Loucy (cell line): ENCODE measurements around the gene FGFR2.

ENCODE experiments used
- H2AFZ ChIP-seq: fragments of 200-600 bp; sonication (generic); 2 replicates; pipeline ENCODE4 v1.6.0; 2016; ENCODE audit warnings: antibody characterized with exemption, mild to moderate bottlenecking, low read length, moderate library complexity
- H3F3A ChIP-seq: fragments of 200-600 bp; 2 replicates; pipeline ENCODE4 v1.6.0; 2016; ENCODE audit warnings: antibody characterized with exemption, low read depth, mild to moderate bottlenecking
- H3K27me3 ChIP-seq: fragments of 200-600 bp; sonication (generic); 2 replicates; pipeline ENCODE4 v1.6.1; 2014; ENCODE audit warnings: low read length, mild to moderate bottlenecking; ENCODE audit not compliant: insufficient read depth, poor library complexity, severe bottlenecking
- H3K36me3 ChIP-seq: fragments of 200-600 bp; sonication (generic); 2 replicates; pipeline ENCODE4 v1.6.1; 2016; ENCODE audit warnings: low read length; ENCODE audit not compliant: insufficient read depth
- H3K4me1 ChIP-seq: fragments of 200-600 bp; sonication (generic); 2 replicates; pipeline ENCODE4 v1.5.1; 2014; ENCODE audit warnings: low read length, mild to moderate bottlenecking; ENCODE audit not compliant: insufficient read depth, poor library complexity, severe bottlenecking
- H3K4me2 ChIP-seq: fragments of 200-600 bp; sonication (generic); 2 replicates; pipeline ENCODE4 v1.6.0; 2014; ENCODE audit warnings: antibody characterized with exemption, low read length, low read depth, mild to moderate bottlenecking; ENCODE audit not compliant: poor library complexity, severe bottlenecking
- H3K4me3 ChIP-seq: fragments of 200-600 bp; sonication (generic); 2 replicates; pipeline ENCODE4 v1.5.1; 2014; ENCODE audit warnings: low read length, mild to moderate bottlenecking, mixed read lengths; ENCODE audit not compliant: poor library complexity, severe bottlenecking
- H3K79me2 ChIP-seq: fragments of 200-600 bp; sonication (generic); 2 replicates; pipeline ENCODE4 v1.6.1; 2014; ENCODE audit warnings: low read length; ENCODE audit not compliant: insufficient read depth
- H3K9ac ChIP-seq: fragments of 200-600 bp; sonication (generic); 2 replicates; pipeline ENCODE4 v1.6.0; 2014; ENCODE audit warnings: mild to moderate bottlenecking, low read depth, low read length, moderate library complexity; ENCODE audit not compliant: poor library complexity, severe bottlenecking
- H3K9me2 ChIP-seq: fragments of 200-600 bp; sonication (generic); replicated peaks from 2 replicates; pipeline ENCODE4 v1.6.1; 2016; ENCODE audit warnings: low read depth, low read length, mixed read lengths
- H3K9me3 ChIP-seq: fragments of 200-600 bp; sonication (generic); 2 replicates; pipeline ENCODE4 v1.6.1; 2014; ENCODE audit warnings: mild to moderate bottlenecking, antibody characterized with exemption, low read length, low read depth; ENCODE audit not compliant: insufficient read depth
- H4K20me1 ChIP-seq: fragments of 200-600 bp; sonication (generic); 2 replicates; pipeline ENCODE4 v1.6.0; 2014; ENCODE audit warnings: antibody characterized with exemption, low read length, mild to moderate bottlenecking; ENCODE audit not compliant: insufficient read depth, poor library complexity, severe bottlenecking
- CTCF ChIP-seq: fragments of 200-600 bp; sonication (generic); conservative IDR thresholded peaks from 2 replicates; pipeline ENCODE4 v1.5.1; 2014; ENCODE audit warnings: mild to moderate bottlenecking, antibody characterized with exemption, low read length
- EZH2phosphoT487 ChIP-seq: fragments of 200-600 bp; IDR thresholded peaks from 2 replicates; pipeline ENCODE4 v1.6.1; 2018; ENCODE audit warnings: antibody characterized with exemption, mild to moderate bottlenecking, moderate library complexity, borderline replicate concordance

FGFR2 gene

GRCh38 chr10:121572859-121573537 lies 25.2 kb downstream of the FGFR2 start:
- no peaks in the 10 kb centered on the region for H3K27me3 ChIP-seq
- TF ChIP-seq CTCF = no peak
- no peak overlapping the region for H3K4me2 ChIP-seq
- H3F3A ChIP-seq = no peaks in the 10 kb centered on the region
- H3K36me3 ChIP-seq = no peaks in the 10 kb centered on the region
- H2AFZ ChIP-seq = no peak overlapping the region
- H3K4me1 ChIP-seq = no peaks in the 10 kb centered on the region
- no peak overlapping the region for H3K9ac ChIP-seq
- H3K79me2 ChIP-seq = no peaks in the 10 kb centered on the region
- H4K20me1 ChIP-seq = no peaks in the 10 kb centered on the region
- H3K9me3 ChIP-seq = peaks cover 9% of the 10 kb centered on the region; the same call in 1 of the 2 replicates
- no peak overlapping the region for H3K4me3 ChIP-seq
- no peaks in the 10 kb centered on the region for H3K9me2 ChIP-seq

GRCh38 chr10:121570315-121570714 lies 27.9 kb downstream of the FGFR2 start:
- Histone ChIP-seq H3K36me3 (no peaks in the 10 kb centered on the region), H2AFZ (no peak overlapping the region), H3K27me3 (no peaks in the 10 kb centered on the region), H3K9me3 (peaks cover 9% of the 10 kb centered on the region; the same call in 1 of the 2 replicates), H3F3A (no peaks in the 10 kb centered on the region), H3K4me3 (no peak overlapping the region), H3K4me2 (no peak overlapping the region), H4K20me1 (no peaks in the 10 kb centered on the region), H3K79me2 (no peaks in the 10 kb centered on the region), H3K9me2 (no peaks in the 10 kb centered on the region), H3K9ac (no peak overlapping the region), H3K4me1 (no peaks in the 10 kb centered on the region)
- TF ChIP-seq CTCF = no peak

- H4K20me1 ChIP-seq = no peaks in the 10 kb centered on the region
- H3K79me2 ChIP-seq = no peaks in the 10 kb centered on the region
- no peak overlapping the region for H2AFZ ChIP-seq
- no peaks in the 10 kb centered on the region for H3K36me3 ChIP-seq
- TF ChIP-seq CTCF (no peak), EZH2phosphoT487 (no peak)
- no peak overlapping the region for H3K4me3 ChIP-seq
- no peak overlapping the region for H3K9ac ChIP-seq
- no peaks in the 10 kb centered on the region for H3F3A ChIP-seq
- no peaks in the 10 kb centered on the region for H3K9me2 ChIP-seq
- no peak overlapping the region for H3K4me2 ChIP-seq
- H3K4me1 ChIP-seq = no peaks in the 10 kb centered on the region
- no peaks in the 10 kb centered on the region for H3K27me3 ChIP-seq
- peaks cover 8% of the 10 kb centered on the region; the same call in 1 of the 2 replicates for H3K9me3 ChIP-seq
Measured at GRCh38 chr10:121568275-121568674, 30.0 kb downstream of the FGFR2 start.
